ENCODE results near the gene CLPX. TPM values are rescaled to one million over a fixed set of nuclear protein-coding genes. Genes with fewer than 3 reads are reported as not detected.
"Not testable (repeated sequence)": the region's sequence is repeated elsewhere in the genome, so short reads cannot be mapped to it uniquely, and the experiment has no call there.

The CLPX gene
- 47.7 TPM for total RNA-seq
- long read RNA-seq, full-length matches to known transcripts = 12 of 43 reads
- long read RNA-seq, partial matches to known transcripts = 27 of 43 reads
- long read RNA-seq, other reads (novel, unspliced or antisense) = 4 of 43 reads

DNA sequence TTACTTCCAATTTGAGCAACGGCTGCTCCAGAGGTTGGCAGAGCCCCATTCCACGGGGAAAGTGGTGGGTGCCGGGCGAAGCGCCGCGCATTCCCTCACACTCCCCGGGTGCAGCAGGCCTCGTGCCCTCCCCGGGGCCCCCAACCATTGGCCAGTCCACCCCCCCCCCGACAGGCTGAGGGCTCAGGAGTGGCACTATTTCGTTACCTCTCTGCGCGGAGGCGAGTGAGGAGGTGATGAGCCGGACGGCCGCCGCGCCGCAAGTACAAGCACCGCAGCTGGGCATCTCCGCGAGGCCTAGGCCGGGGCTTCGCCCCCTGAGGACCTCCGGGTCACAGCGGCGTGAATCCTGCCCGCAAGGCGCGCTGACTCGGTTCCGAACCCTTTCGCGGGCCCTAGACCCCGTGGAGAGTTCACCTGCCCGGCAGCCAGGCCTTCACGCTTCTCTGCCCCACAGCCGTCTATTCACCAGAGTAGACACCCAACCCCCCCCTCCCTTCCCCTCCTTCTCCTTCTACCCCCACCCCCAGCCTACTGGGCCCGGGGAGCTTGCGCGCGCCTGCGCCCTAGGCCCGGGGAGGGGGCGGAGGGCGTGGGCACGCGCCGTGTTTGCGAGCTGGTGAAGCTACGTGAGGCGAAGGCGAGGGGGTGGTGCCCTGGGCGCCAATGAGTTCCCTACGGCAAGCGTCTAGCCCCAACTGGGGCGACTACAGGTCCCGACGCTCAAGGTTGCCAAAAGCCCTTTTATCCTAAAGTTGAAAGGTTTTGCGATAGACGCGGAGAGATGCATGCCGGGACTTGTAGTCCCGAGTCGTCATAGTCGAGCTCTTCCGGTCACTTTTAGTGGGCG, at the start of gene CLPX:
TSS of gene CLPX (minus strand) at position 475 of the 850 bp plus-strand sequence. CDS start at position 286, 189 bp downstream.
- DNase-seq (ENCODE audit: low spot score) = peak; percentile 95

DNA sequence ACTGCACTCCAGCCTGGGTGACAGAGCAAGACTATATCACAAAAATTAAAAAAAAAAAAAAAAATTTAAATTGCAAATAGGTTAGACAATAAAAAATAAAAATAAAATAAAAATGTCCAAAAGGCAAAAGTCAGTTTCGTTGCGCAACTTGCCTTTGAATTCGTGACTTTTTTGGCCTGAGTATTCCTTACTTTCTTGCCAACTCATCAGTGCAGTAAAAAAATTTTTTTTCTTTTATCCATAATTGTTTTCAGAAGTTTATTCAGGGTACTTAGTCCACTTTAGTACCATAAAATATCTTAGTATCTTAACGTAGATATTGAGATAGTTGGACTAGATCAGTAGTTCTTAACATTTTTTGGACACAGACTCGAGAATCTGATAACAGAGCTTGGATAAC, 48.6 kb upstream of the CLPX start:
- no peak for DNase-seq (ENCODE audit: low spot score)

- DNase-seq (ENCODE audit: low spot score) = no peak
Measured at GRCh38 chr15:65232520-65232919, 47.4 kb upstream of the CLPX start.

DNA sequence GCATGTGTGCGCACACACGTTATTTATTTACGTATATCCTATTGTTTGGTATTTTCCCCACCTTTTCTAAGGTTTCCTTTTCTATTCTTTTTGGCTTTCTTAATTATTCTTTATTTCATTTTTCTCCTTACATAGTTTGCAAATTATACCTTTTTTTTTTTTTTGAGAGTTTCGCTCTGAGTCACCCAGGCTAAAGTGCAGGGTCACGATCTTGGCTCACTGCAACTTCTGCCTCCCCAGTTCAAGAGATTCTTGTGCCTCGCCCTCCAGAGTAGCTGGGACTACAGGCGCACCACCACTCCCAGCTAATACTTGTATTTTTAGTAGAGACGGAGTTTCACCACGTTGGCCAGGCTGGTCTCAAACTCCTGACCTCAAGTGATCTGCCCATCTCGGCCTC, 46.2 kb upstream of the CLPX start:
- DNase-seq (ENCODE audit: low spot score) = no peak

DNA sequence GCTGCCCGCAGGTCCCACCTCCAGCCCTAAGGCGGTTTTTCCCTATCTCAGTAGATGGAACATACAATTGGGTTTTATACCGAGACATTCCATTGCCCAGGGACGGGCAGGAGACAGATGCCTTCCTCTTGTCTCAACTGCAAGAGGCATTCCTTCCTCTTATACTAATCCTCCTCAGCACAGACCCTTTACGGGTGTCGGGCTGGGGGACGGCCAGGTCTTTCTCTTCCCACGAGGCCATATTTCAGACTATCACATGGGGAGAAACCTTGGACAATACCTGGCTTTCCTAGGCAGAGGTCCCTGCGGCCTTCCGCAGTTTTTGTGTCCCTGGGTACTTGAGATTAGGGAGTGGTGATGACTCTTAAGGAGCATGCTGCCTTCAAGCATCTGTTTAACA, 41.8 kb upstream of the CLPX start:
- DNase-seq (ENCODE audit: low spot score) = not testable (repeated sequence)

DNA sequence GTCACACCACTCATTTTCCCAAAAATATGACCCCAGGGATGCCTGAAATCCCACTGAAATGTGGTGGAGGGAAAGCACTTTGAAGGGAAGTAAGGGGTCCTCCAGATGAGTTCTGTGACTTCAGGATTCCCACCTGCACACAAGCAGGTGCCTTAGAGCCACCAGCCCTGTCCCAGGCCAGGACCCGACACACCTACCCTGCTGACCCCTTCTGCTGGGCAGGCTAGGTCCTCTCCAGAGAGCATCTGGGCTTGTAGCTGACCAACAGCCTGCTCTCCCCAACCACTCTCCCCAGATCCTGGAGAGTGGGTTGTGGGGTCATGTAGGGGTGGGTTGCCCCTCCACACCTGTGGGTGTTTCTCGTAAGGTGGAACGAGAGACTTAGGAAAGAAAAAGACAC, 41.1 kb upstream of the CLPX start:
- DNase-seq (ENCODE audit: low spot score) = no peak

DNA sequence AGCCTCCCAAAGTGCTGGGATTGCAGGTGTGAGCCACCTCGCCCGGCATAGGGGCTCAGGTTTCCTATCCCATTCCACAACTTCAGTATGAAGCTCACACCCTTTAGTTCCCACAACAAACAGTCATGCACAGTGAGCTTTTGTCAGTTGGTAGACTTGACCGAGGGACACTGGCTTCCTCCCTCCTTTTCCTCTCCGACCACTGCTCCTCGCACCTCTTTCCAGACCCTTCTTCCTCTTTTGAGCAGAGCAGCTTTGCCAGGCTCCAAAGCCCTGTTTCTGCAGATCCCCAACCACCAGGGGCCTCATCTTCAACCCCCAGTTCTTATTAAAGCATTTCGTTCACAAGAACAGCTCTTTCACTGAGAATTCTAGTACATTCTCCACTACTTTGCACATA, 38.9 kb upstream of the CLPX start:
- DNase-seq (ENCODE audit: low spot score) = no peak

DNA sequence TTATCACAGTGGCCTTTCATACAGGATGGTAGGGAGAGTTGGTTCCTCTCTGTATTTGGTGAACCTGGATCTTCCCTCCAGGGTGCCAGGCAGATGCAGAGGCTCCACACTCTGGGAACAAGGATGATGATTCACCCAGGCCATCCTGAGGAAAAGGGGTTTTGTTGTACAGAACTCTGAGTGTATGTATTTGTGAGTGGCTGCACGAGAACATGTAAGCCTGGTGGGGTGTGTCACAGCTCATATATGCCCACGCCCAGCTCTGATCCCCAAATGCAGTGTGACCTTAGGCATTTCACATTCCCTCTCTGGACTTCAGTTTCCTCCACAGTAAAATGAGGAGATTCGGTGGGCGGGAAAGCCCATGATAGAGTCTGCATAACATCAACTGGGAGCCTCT, 37.7 kb upstream of the CLPX start:
- DNase-seq (ENCODE audit: low spot score) = no peak

DNA sequence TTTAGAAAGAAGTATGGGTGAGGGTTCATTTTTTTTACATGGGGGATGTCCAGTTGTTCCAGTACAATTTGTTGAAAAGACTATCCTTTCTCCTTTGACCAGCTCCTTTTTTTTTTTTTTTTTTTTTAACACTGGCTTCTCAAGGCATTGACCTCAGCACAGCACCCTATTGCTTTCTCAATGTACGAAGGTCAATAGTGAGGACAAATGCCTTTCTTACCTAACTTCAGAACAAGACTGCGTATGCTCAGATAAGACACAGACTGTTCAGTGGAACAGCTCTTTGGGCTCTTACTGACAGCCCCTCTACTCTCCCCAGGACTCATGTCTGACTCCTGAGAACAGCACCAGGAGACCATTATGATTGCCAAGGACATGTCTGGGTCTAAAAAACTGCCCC, 36.6 kb upstream of the CLPX start:
- no peak for DNase-seq (ENCODE audit: low spot score)

DNA sequence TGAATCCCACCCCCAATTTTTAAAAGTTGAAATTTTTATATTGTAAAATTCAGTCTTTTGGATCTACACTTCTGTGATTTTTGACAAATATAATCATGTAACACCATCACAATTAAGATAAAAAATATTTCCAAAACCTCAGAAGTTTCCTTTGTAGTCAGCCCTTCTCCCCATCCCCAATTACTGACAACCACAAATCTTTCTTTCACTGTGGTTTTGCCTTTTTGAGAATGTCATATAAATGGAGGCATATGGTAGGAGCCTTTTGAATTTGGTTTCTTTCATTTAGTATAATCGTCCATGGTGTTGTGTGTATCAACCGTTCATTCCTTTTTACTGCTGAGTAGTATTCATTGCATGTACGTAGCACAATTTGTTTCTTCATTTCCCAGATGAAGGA, 34.0 kb upstream of the CLPX start:
- DNase-seq (ENCODE audit: low spot score) = no peak

- DNase-seq (ENCODE audit: low spot score) = no peak
Measured at GRCh38 chr15:65217526-65218482, 32.7 kb upstream of the CLPX start.

GRCh38 chr15:65215496-65215895, 30.4 kb upstream of the CLPX start:
- no peak for DNase-seq (ENCODE audit: low spot score)

- DNase-seq (ENCODE audit: low spot score) = no peak
Measured at GRCh38 chr15:65214010-65214409, 28.9 kb upstream of the CLPX start.

- DNase-seq (ENCODE audit: low spot score) = no peak
Measured at GRCh38 chr15:65213241-65213640, 28.1 kb upstream of the CLPX start.

DNA sequence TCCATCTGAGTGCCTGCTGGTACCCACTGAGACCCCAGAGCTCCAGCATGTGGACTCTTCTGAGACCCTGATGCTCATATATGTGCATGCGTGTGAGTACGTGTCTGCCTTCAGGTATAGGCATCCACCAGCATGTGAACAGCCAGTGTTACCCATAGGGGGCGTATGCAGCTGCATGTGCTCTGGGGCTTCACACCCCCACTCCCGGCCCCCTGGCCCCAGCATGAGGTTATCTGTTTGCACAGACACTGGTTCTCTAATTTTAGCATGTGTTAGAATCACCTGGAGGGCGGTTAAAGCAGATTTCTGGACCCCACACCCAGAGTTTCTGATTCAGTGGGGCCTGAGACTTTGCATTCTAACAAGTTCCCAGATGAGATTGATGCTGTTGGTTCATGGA, 27.0 kb upstream of the CLPX start:
- DNase-seq (ENCODE audit: low spot score) = no peak

DNA sequence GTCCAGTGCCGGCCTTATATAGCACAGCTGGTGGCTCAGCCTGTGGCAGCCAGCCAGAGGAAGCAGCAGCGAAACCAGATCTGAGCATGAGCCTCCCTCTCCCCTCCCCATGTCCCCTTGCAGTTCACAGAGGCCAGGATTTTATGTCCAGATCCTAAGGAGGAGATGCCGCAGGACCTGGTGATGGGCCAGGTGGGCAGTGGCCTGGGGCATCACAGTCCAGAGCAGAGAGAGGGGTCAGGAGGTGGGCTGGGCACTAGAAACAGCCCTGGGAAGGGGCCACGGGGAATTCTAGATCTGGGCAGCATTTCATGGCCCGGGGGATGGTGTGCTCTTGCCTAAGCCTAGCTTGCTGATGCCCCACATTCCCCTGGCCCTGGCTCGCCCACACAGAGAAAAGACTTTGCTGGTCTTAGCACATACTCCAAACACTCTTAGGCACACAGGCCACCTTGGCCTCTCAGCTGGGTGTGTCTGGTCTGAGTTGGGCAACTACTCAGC, 26.4 kb upstream of the CLPX start:
- DNase-seq (ENCODE audit: low spot score) = no peak

GRCh38 chr15:65210770-65211481, 25.8 kb upstream of the CLPX start, which contains the start of gene CILP:
Gene CILP (minus strand): TSS chr15:65211473. CDS start chr15:65209755, 1,718 bp downstream.
- no peak for DNase-seq (ENCODE audit: low spot score)

- DNase-seq (ENCODE audit: low spot score) = no peak
Measured at GRCh38 chr15:65209701-65210643, 24.8 kb upstream of the CLPX start.

GRCh38 chr15:65208647-65209046, 23.5 kb upstream of the CLPX start:
- DNase-seq (ENCODE audit: low spot score) = no peak

Measured in mesenteric fat pad (tissue), 1 donor.